K562 (cell line): ENCODE results near the gene FTO. TPM values are rescaled to one million over a fixed set of nuclear protein-coding genes. Genes with fewer than 3 reads are reported as not detected.

Experiments used
- ATAC-seq: fragments of 200-7000 bp; cut with Tn5 transposase; 3 replicates; pipeline ENCODE4 v1.9.1; 2020; ENCODE audit warnings: moderate library complexity
- BruUV-seq: library from RNA; stranded (reverse); fragments of 400-500 nt; replicated peaks from 2 replicates; lab custom pipeline; 2021; lab: Mats Ljungman, UMichigan
- CTCF ChIA-PET: fragments of 300-600 bp; formaldehyde crosslinking; extraction: SDS; loops from one replicate; lab custom pipeline; 2021; ENCODE audit warnings: low intra/inter-chr PET ratio; lab: Yijun Ruan, JAX
- POLR2A ChIA-PET: fragments of 300-600, 350-650 bp; sonication (Branson Sonifier 250); formaldehyde crosslinking; extraction: SDS; loops from one replicate; lab custom pipeline; 2021; ENCODE audit warnings: antibody characterized with exemption, inconsistent platforms; lab: Yijun Ruan, JAX
- DNase-seq, 4 experiments: peaks; one replicate each; pipeline versions ENCODE4 v3.0.0 to v3.0.0-alpha.2; 2011 to 2018; ENCODE audit warnings: low spot score in 3 of 4, mixed read lengths in 3 of 4; ENCODE audit errors: extremely low read depth in 1 of 4
- FAIRE-seq: peaks from 2 replicates; lab custom pipeline; 2011; peaks lifted over from hg19 to GRCh38; lab: Jason Lieb, UNC
- H2AFZ ChIP-seq: 2 replicates; pipeline ENCODE4 v1.6.0; 2011; ENCODE audit warnings: low read depth, low read length, control low read depth, inconsistent platforms
- H3K27ac ChIP-seq: fragments of 200-600 bp; 3 replicates; pipeline ENCODE4 v1.8.0; 2011; ENCODE audit warnings: low read depth, mild to moderate bottlenecking, control low read depth, inconsistent platforms, low read length, moderate library complexity, mixed read lengths; ENCODE audit errors: extremely low read depth
- H3K27me3 ChIP-seq, 2 experiments: fragments of 300-600 bp in 1 of 2; 2 replicates in 1 of 2; 3 replicates in 1 of 2; pipeline versions ENCODE4 v1.6.0 to v1.8.0; 2011; ENCODE audit warnings: inconsistent platforms in 2 of 2, low read length in 2 of 2, mild to moderate bottlenecking in 1 of 2, mixed read lengths in 1 of 2, moderate library complexity in 1 of 2; ENCODE audit not compliant: control insufficient read depth in 2 of 2, insufficient read depth in 2 of 2
- H3K36me3 ChIP-seq: fragments of 300-600 bp; 3 replicates; pipeline ENCODE4 v1.8.0; 2011; ENCODE audit warnings: mild to moderate bottlenecking, low read length, inconsistent platforms; ENCODE audit not compliant: control insufficient read depth, insufficient read depth
- H3K4me1 ChIP-seq, 2 experiments: fragments of 200-600 bp in 1 of 2; replicated peaks in 1 of 2; 2 replicates in 1 of 2; 3 replicates in 1 of 2; pipeline versions ENCODE4 v1.5.1 to v1.8.0; 2011; ENCODE audit warnings: inconsistent platforms in 2 of 2, low read length in 2 of 2, mild to moderate bottlenecking in 1 of 2, mixed read lengths in 1 of 2, moderate library complexity in 1 of 2; ENCODE audit not compliant: control insufficient read depth in 2 of 2, insufficient read depth in 2 of 2
- H3K4me2 ChIP-seq: 2 replicates; pipeline ENCODE4 v1.6.1; 2011; ENCODE audit warnings: low read length, control low read depth, inconsistent platforms, mixed read lengths; ENCODE audit not compliant: insufficient read depth
- H3K4me3 ChIP-seq: fragments of 200-600 bp; sonication (generic), shearing (Covaris generic); 2 replicates; pipeline ENCODE4 v1.5.1; 2016; ENCODE audit warnings: control low read depth, inconsistent platforms
- H3K79me2 ChIP-seq: fragments of 200-600 bp; 3 replicates; pipeline ENCODE4 v1.8.0; 2011; ENCODE audit warnings: low read length, inconsistent platforms; ENCODE audit not compliant: control insufficient read depth, insufficient read depth
- H3K9ac ChIP-seq, 2 experiments: 2 replicates each; pipeline versions ENCODE4 v1.6.0 to v1.6.1; 2011; ENCODE audit warnings: low read depth in 2 of 2, low read length in 2 of 2, control low read depth in 1 of 2, inconsistent platforms in 1 of 2, mild to moderate bottlenecking in 1 of 2, mixed read lengths in 1 of 2; ENCODE audit not compliant: insufficient read depth in 1 of 2
- H3K9me1 ChIP-seq: one replicate; pipeline ENCODE4 v1.6.0; 2011; ENCODE audit warnings: inconsistent platforms, mild to moderate bottlenecking, low read length, moderate library complexity; ENCODE audit not compliant: control insufficient read depth, insufficient read depth
- H3K9me3 ChIP-seq: replicated peaks from 2 replicates; pipeline ENCODE4 v1.5.1; 2011; ENCODE audit warnings: low read depth, low read length, inconsistent platforms; ENCODE audit not compliant: control insufficient read depth, insufficient read depth
- H4K20me1 ChIP-seq: replicated peaks from 2 replicates; pipeline ENCODE4 v1.6.1; 2011; ENCODE audit warnings: low read length, inconsistent platforms, mixed read lengths; ENCODE audit not compliant: control insufficient read depth, insufficient read depth
- BDP1 ChIP-seq: IDR thresholded peaks from 3 replicates; pipeline ENCODE4 v1.6.1; 2011; ENCODE audit not compliant: insufficient read length, insufficient read depth
- LCOR ChIP-seq: sonication (generic); formaldehyde crosslinking; IDR thresholded peaks from 2 replicates; pipeline ENCODE4 v1.8.0; 2022; ENCODE audit warnings: mild to moderate bottlenecking, missing genetic modification reagents
- RBM14 ChIP-seq: fragments of 200-400 bp; formaldehyde crosslinking; IDR thresholded peaks from 2 replicates; pipeline ENCODE4 v1.6.1; 2018; ENCODE audit warnings: low read depth, mild to moderate bottlenecking, low read length, moderate library complexity, borderline replicate concordance; ENCODE audit not compliant: insufficient read depth
- WGBS: fragments of 100-300 bp; shearing (Covaris generic); methylation state at CpG from one replicate; pipeline ENCODE4 v1.1.6; 2016; ENCODE audit warnings: low coverage, mixed read lengths; ENCODE audit not compliant: insufficient coverage; ENCODE audit errors: missing lambda C conversion rate; 5-methylcytosine and 5-hydroxymethylcytosine counted together
- in situ Hi-C: fragments of 300-500 bp; cut with MboI; formaldehyde crosslinking; loops from 4 replicates; pipeline ENCODE4 v1.15.0; 2018; ENCODE audit warnings: inconsistent platforms, mixed read lengths
- intact Hi-C: fragments of 100-400 bp; cut with micrococcal nuclease; formaldehyde crosslinking; loops from 2 replicates; pipeline ENCODE4 v1.14.2; 2022
- polyA plus RNA-seq, 8 experiments: library from polyadenylated mRNA; depleted of rRNA in 4 of 8; stranded (reverse) in 5 of 8; unstranded in 3 of 8; fragments of >200 nt; fragmentation: Nextera tagmentation in 2 of 8; fragmentation: Illumina TruSeq in 1 of 8; extraction: Ambion mirVana in 2 of 8; extraction: Trizol in 1 of 8; gene quantifications; 2 replicates each; pipeline versions ENCODE4 v1.2.1 to v1.2.3, GENCODE V29; 2011 to 2014; ENCODE audit warnings: inconsistent platforms in 1 of 8, missing spikeins in 1 of 8
- total RNA-seq, 7 experiments: library from RNA; depleted of rRNA in 6 of 7; stranded (reverse); fragments of >200 nt in 6 of 7; fragmentation: Illumina TruSeq in 2 of 7; extraction: Trizol in 2 of 7; gene quantifications; 2 replicates each; pipeline versions ENCODE4 v1.2.1 to v1.2.3, GENCODE V29; 2011 to 2021; ENCODE audit warnings: low replicate concordance in 1 of 7
- TF ChIP-seq, protein P1 (sequence below): sonication (generic); formaldehyde crosslinking; IDR thresholded peaks from 2 replicates; pipeline ENCODE4 v1.8.0; 2022; ENCODE audit warnings: mild to moderate bottlenecking, missing genetic modification reagents
- TF ChIP-seq, protein P2 (sequence below): sonication (generic); formaldehyde crosslinking; IDR thresholded peaks from 2 replicates; pipeline ENCODE4 v1.8.0; 2022; ENCODE audit warnings: mild to moderate bottlenecking, low read depth, missing genetic modification reagents

Gene FTO
- total and polyA plus RNA-seq, 9 of the 15 experiments (the other 6 are each of a cell fraction or from before 2014, with no cell fraction given), result 11.3 to 27.7 (median 25.5) TPM

DNA sequence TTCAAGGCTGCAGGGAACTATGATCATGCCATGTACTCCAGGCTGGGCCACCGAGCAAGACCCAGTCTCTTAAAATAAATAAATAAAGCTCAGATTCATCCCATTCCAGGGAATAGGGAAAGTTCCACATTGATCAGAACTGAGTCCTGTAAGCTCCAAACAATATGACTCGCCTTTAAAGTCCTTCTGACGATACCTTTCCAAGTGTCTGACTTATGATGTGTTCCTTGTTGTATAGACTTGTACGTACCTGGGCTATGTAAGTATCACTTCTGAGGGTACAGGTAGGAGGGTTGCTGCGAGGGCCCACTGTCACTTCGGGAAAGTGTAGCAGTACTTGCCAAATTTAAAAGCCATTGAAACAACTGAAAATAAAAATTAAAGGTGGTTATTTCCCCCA, 329.8 kb downstream of the FTO start:
- Histone ChIP-seq H2AFZ (no peak overlapping the region), H3K4me2 (no peak overlapping the region), H3K9me1 (no peaks in the 10 kb centered on the region), H3K27me3 (no peaks in the 10 kb centered on the region), H3K9ac (no peak overlapping the region), H3K4me3 (no peak overlapping the region), H3K9me3 (no peaks in the 10 kb centered on the region), H3K79me2 (no peaks in the 10 kb centered on the region), H3K36me3 (no peaks in the 10 kb centered on the region), H4K20me1 (no peaks in the 10 kb centered on the region), H3K4me1 (no peaks in the 10 kb centered on the region), H3K27ac (no peak overlapping the region)
- 6% methylated on average over 6 of the region's 6 CpGs for WGBS
- ChIA-PET POLR2A (no interaction called here), CTCF (no interaction called here)
- DNase-seq (no peak), FAIRE-seq (no peak), ATAC-seq (no peak)
- no TSS peak for BruUV-seq
- TF ChIP-seq, protein P1, sequence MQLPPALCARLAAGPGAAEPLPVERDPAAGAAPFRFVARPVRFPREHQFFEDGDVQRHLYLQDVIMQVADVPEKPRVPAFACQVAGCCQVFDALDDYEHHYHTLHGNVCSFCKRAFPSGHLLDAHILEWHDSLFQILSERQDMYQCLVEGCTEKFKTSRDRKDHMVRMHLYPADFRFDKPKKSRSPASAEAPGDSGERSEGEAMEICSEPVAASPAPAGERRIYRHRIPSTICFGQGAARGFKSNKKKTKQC (CRISPR knock-in tag), result no peak
- TF ChIP-seq BDP1 (no peak), LCOR (CRISPR knock-in tag) (no peak), RBM14 (no peak)
- TF ChIP-seq, protein P2, sequence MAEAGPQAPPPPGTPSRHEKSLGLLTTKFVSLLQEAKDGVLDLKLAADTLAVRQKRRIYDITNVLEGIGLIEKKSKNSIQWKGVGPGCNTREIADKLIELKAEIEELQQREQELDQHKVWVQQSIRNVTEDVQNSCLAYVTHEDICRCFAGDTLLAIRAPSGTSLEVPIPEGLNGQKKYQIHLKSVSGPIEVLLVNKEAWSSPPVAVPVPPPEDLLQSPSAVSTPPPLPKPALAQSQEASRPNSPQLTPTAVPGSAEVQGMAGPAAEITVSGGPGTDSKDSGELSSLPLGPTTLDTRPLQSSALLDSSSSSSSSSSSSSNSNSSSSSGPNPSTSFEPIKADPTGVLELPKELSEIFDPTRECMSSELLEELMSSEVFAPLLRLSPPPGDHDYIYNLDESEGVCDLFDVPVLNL (CRISPR knock-in tag), result no peak
- intact Hi-C loops, result no loop called here
- in situ Hi-C loops, result no loop called here
